HuH-7 (cell line): ENCODE results near the gene ZC3H4.
"Not testable (repeated sequence)": the region's sequence is repeated elsewhere in the genome, so short reads cannot be mapped to it uniquely, and the experiment has no call there.

Source experiments
- DNase-seq: peaks from one replicate; pipeline ENCODE4 v3.0.0; 2011; ENCODE audit warnings: low spot score

The ZC3H4 gene

GRCh38 chr19:47107953-47108746, 5.4 kb downstream of the ZC3H4 start:
- no peak for DNase-seq

GRCh38 chr19:47107202-47107952, 6.2 kb downstream of the ZC3H4 start:
- DNase-seq: no peak

- no peak for DNase-seq
These were observed 6.8 kb downstream of the ZC3H4 start for GRCh38 chr19:47106821-47107201.

- DNase-seq: no peak
These were observed 7.7 kb downstream of the ZC3H4 start for GRCh38 chr19:47105874-47106273.

- DNase-seq: no peak
These were observed 8.9 kb downstream of the ZC3H4 start for GRCh38 chr19:47104680-47105079.

GRCh38 chr19:47102346-47103060, 11.1 kb downstream of the ZC3H4 start:
- DNase-seq: no peak

GRCh38 chr19:47101116-47101515, 12.5 kb downstream of the ZC3H4 start:
- DNase-seq: not testable (repeated sequence)

- DNase-seq: no peak
These were observed 13.3 kb downstream of the ZC3H4 start for GRCh38 chr19:47100290-47100689.

- DNase-seq: no peak
These were observed 14.0 kb downstream of the ZC3H4 start for GRCh38 chr19:47099576-47100050.

GRCh38 chr19:47098608-47099007, 15.0 kb downstream of the ZC3H4 start:
- DNase-seq: no peak

- no peak for DNase-seq
These were observed 16.0 kb downstream of the ZC3H4 start for GRCh38 chr19:47097396-47098201.

GRCh38 chr19:47096721-47097120, 16.9 kb downstream of the ZC3H4 start:
- no peak for DNase-seq

GRCh38 chr19:47096100-47096704, 17.4 kb downstream of the ZC3H4 start:
- no peak for DNase-seq

- no peak for DNase-seq
These were observed 18.0 kb downstream of the ZC3H4 start for GRCh38 chr19:47095476-47096099.

- peak; percentile 49 for DNase-seq
These were observed 18.8 kb downstream of the ZC3H4 start for GRCh38 chr19:47094557-47095475.

GRCh38 chr19:47093841-47094240, 19.7 kb downstream of the ZC3H4 start:
- DNase-seq: no peak

- no peak for DNase-seq
These were observed 20.3 kb downstream of the ZC3H4 start for GRCh38 chr19:47093254-47093653.

- DNase-seq: no peak
These were observed 23.7 kb downstream of the ZC3H4 start for GRCh38 chr19:47089767-47090350.

- DNase-seq: no peak
These were observed 27.3 kb downstream of the ZC3H4 start for GRCh38 chr19:47086280-47086679.
